Skeletal muscle cell (primary cell): ENCODE results near the gene RRAGD.
A peak's percentile ranks its signal among the peaks of the same experiment; 100 is the strongest.

ENCODE experiments used
- DNase-seq: peaks from one replicate; pipeline ENCODE4 v3.0.0-alpha.2; 2010; ENCODE audit warnings: low read depth
- H3K4me3 ChIP-seq: 2 replicates; pipeline ENCODE4 v1.5.1; 2011; ENCODE audit warnings: low read depth, mild to moderate bottlenecking, control low read depth, low read length, moderate library complexity

RRAGD gene, protein sequence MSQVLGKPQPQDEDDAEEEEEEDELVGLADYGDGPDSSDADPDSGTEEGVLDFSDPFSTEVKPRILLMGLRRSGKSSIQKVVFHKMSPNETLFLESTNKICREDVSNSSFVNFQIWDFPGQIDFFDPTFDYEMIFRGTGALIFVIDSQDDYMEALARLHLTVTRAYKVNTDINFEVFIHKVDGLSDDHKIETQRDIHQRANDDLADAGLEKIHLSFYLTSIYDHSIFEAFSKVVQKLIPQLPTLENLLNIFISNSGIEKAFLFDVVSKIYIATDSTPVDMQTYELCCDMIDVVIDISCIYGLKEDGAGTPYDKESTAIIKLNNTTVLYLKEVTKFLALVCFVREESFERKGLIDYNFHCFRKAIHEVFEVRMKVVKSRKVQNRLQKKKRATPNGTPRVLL

GRCh38 chr6:89412071-89413005, at the start of gene RRAGD:
Gene RRAGD, minus strand, starts transcription at chr6:89412273. Its CDS starts 280 bp downstream, at chr6:89411993.
- peak within 1 kb of the TSS; percentile 54 for H3K4me3 ChIP-seq
- no peak for DNase-seq

- H3K4me3 ChIP-seq = no peak overlapping the region
- no peak for DNase-seq
Observed at GRCh38 chr6:89460713-89461112, 48.6 kb upstream of the RRAGD start.

GRCh38 chr6:89459501-89459900, 47.4 kb upstream of the RRAGD start:
- DNase-seq = no peak
- H3K4me3 ChIP-seq = no peak overlapping the region

GRCh38 chr6:89458704-89459103, 46.6 kb upstream of the RRAGD start:
- no peak overlapping the region for H3K4me3 ChIP-seq
- DNase-seq = no peak

DNA sequence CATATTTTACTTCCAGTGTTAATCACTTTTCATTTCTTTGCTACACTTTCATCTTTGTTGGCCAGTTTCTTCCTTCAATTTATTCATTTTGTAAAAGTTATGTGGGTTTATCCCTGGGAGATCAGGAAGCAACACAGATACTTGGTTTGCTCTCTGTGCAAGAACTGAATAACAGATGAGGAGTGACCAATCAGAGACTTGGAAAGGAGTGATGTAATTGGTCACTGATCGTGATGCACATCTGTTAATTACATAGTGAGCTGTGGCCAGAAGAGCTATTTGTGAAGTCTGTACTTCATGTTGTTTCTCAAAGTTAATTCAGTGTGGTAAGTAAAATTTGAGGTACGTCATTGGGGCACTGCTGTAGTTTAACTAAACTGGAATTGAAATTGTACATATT, 42.2 kb upstream of the RRAGD start:
- no peak for DNase-seq
- no peak overlapping the region for H3K4me3 ChIP-seq

DNA sequence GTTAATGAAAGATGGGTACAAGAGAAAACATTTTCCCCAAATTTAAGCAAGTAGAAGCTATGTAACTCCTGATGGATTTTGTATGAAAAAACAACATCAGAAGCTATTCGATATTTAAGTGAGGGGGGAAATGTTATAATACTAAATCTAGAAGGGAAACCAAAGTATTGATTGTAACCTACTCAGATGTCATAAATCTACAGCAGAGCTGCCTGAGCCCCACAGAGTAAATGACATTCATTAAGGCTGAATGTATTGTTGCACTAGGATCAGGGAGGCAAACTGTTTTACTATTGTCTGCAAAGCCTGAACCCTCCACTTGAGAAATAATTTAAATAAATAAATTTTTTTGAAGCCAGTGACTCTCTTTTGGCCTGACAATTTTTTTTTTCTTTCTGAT, 40.2 kb upstream of the RRAGD start:
- H3K4me3 ChIP-seq = no peak overlapping the region
- DNase-seq = no peak

- no peak overlapping the region for H3K4me3 ChIP-seq
- no peak for DNase-seq
Observed at GRCh38 chr6:89449193-89449592, 37.1 kb upstream of the RRAGD start.

- no peak for DNase-seq
- no peak overlapping the region for H3K4me3 ChIP-seq
Observed at GRCh38 chr6:89443658-89444057, 31.6 kb upstream of the RRAGD start.

- DNase-seq = no peak
- no peak overlapping the region for H3K4me3 ChIP-seq
Observed at GRCh38 chr6:89440200-89440599, 28.1 kb upstream of the RRAGD start.

DNA sequence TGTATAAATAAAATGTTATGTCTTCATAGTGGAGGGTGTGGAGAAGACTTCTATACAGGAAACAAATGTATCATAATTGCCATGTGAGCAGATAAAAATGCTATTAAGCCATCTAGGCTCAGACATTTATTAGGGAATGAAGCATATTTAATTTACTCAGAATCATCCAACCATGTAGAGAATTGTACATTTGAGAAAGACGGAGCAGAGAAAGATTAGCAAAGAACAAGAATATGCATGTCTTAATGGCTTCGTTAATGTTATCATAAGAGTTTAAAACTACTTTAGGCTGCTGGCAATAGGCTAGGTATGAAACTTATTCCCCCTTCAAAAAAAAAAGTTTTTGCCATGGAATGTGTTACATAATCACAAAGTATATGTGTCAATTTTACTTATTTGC, 26.9 kb upstream of the RRAGD start:
- no peak for DNase-seq
- no peak overlapping the region for H3K4me3 ChIP-seq

- no peak for DNase-seq
- no peak overlapping the region for H3K4me3 ChIP-seq
Observed at GRCh38 chr6:89438248-89438647, 26.2 kb upstream of the RRAGD start.

- no peak for DNase-seq
Observed at GRCh38 chr6:89436226-89436625, 24.2 kb upstream of the RRAGD start.

DNA sequence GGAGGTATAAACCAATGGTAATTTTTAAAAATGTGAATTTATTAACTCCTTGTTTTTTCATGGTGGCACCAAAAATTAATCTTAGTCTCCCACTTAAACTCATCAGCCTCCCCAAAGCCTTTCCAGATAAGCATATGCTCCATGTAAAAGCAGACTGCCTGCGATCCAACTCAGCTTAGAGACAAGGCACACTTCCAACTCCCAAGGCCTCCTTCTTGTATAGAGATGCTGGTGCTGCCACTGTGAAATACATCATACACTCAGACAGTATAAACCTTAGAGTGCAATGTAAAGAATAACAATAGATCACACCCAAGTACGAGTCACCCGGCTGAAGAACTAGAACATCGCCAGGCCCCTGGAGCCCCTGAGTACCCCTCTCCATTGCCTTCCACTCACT, 22.9 kb upstream of the RRAGD start:
- H3K4me3 ChIP-seq = no peak overlapping the region
- no peak for DNase-seq

More at GRCh38 chr6:89436226-89436625, 24.2 kb upstream of the RRAGD start:
- no peak overlapping the region for H3K4me3 ChIP-seq

DNA sequence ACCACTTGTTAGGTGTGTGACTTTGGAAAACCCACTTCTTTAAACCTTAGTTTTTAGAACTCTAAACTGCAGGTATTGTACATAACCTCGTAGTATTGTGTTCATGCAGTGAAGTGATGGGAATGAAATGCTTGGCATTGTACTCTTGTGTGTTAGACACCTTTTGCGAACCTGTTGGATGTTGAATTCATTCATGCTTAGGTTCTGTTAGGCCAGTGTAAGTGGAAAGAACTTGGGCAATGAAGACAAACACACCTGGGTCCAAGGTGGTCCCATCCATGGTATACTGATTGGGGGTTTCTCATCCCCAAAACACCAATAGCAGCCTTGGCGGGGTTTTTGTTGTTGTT, 22.1 kb upstream of the RRAGD start:
- no peak overlapping the region for H3K4me3 ChIP-seq
- DNase-seq = no peak

- peak overlapping the region; percentile 53 for H3K4me3 ChIP-seq
- DNase-seq = no peak
Observed at GRCh38 chr6:89433252-89434149, 21.4 kb upstream of the RRAGD start.

DNA sequence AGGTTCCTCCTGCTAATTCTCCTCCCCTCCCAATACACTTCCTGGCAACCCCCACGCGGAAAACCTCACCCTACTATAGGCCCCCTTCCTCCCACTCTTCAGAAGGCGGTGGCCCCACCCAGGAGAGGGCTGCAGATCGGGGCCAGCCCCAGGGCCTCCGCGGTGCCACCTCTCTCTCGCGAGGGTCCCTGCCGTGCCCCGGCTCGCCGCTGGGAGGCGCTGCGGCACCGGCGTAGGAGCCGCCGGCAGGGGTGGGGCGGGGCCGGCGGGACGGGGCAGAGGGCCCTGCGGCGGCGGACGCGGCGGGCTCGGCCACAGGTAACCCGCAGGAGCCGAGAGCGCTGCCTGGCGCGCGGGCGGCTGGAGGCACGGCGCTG, 20.8 kb upstream of the RRAGD start, which contains the start of gene ANKRD6:
ANKRD6 (plus strand) TSS at position 278 of the 377 bp plus-strand sequence. CDS start 133,825 bp downstream, outside the sequence.
- DNase-seq = no peak

GRCh38 chr6:89430201-89430962, 18.3 kb upstream of the RRAGD start:
- DNase-seq = no peak
- H3K4me3 ChIP-seq = no peak overlapping the region

More for the DNA sequence above, 20.8 kb upstream of the RRAGD start, which contains the start of gene ANKRD6:
- H3K4me3 ChIP-seq = peak within 1 kb of the TSS; percentile 53

- no peak overlapping the region for H3K4me3 ChIP-seq
- DNase-seq = no peak
Observed at GRCh38 chr6:89416796-89417195, 4.7 kb upstream of the RRAGD start.

- DNase-seq = no peak
- no peak overlapping the region for H3K4me3 ChIP-seq
Observed at GRCh38 chr6:89415185-89415584, 3.1 kb upstream of the RRAGD start.
